Adipose tissue (tissue), 3 donors: Measurements from ENCODE around the gene VWCE. TPM values are rescaled to one million over a fixed set of nuclear protein-coding genes. Genes with fewer than 3 reads are reported as not detected.

Source experiments
- H3K27ac ChIP-seq: one replicate; pipeline ENCODE4 v1.5.1; 2013; ENCODE audit warnings: low read depth, low read length
- WGBS, 3 donors: extraction: QIAGEN DNeasy Blood & Tissue Kit; methylation state at CpG; one replicate each; pipeline ENCODE4 v1.1.7; 2013; 5-methylcytosine and 5-hydroxymethylcytosine counted together
- polyA plus RNA-seq, 3 donors: library from polyadenylated mRNA; stranded (reverse); fragments of 200-250 nt; gene quantifications; one replicate each; pipeline ENCODE4 v1.2.3, GENCODE V29; 2013
- donor health status: healthy with polysubstance abuse.
- donor health status: Bipolar disorder and iron deficiency.
- donor health status: healthy.

VWCE gene
- polyA plus RNA-seq, 3 donors = 0.86 to 5.4 (median 1.8) TPM

DNA sequence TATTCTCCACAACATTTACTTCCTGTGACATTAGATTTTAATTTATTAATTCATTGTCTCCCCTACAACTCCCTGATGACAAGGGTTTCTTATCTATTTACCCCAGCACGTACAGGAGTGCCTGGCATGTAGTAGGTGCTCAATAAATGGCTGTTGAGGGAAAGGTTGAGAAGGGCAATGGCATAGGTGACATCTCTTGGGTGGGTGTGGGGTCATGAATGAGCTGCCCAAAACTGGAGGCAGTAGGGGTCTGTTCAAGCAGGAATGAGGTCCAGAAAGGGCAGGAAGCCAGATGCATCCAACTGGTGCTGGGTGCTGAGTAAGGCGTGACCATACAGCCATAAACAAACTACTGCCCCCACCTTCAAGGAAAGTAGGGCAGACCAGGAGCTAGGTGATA is 2.8 kb downstream of the VWCE start:
- WGBS, 3 donors = 92 to 100% (median 98%) methylated on average over 2 of the region's 2 CpGs
- no peak overlapping the region for H3K27ac ChIP-seq

DNA sequence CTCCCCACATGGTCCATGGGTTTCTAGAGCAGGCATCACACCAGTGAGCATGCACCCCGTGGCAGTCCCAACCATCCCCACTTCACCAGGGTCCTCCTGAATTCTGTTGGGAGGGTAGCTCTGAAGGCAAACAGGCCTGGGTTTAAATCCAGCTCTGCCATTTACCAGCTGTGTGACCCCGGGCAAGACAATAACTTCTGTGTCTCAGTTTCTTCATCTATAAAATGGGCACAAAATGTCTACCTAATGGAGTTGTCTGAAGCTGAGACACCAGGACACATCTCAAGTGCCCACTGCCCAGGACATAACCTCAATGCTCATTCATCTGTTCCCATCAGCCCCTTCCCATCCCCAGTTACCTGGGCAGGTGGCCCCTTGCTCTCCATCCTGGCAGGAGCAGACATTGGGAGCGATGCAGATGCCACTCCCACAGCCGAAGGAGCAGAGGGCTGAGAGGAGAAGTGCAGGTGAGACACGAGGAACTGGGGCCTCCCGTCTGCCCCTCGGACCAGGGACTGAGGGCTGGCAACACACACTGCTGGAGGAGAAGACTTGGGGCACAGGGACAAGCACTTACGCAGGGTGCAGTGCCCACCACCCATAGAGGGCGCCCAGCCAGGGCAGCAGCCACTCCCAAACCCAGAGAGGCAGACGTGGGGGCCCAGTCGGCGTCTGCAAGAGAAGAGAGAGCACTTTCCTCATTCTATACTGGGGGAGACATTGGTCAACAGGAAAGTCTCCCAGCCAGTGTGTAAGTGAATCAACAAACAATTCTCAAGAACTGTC is 4.0 kb downstream of the VWCE start:
- 78 to 87% (median 84%) methylated on average over 12 of the region's 12 CpGs for WGBS, 3 donors

DNA sequence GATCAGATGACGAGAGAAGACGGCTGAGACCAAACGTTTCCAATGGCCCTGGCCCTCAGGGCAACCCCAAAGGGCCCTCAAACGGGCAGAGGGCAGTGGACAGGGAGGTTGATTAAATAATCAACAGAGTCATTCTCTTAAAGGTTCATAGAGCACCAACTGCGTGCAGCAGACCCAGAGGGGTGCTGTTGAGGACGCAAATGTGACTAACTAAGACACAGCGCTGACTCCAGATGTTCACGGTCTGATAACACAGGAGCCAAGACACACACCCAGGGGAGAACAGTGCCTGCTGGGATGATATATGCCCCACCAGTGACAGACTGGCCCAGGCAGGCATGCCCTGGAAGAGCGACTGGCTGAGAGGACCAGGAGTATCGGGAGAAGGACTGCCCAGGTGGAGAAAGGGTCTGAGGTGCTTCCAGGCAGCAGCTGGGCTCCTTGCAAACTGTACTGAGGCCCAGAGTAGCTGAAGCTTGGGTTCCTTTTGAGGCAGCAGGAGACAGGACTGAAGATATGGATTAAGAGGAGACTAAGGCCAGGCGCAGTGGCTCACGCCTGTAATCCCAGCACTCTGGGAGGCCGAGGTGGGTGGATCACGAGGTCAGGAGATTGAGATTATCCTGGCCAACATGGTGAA is 7.7 kb downstream of the VWCE start:
- WGBS, 3 donors = 82 to 85% (median 82%) methylated on average over 14 of the region's 14 CpGs
- no peak overlapping the region for H3K27ac ChIP-seq

More for the DNA sequence above, 4.0 kb downstream of the VWCE start:
- no peak overlapping the region for H3K27ac ChIP-seq

DNA sequence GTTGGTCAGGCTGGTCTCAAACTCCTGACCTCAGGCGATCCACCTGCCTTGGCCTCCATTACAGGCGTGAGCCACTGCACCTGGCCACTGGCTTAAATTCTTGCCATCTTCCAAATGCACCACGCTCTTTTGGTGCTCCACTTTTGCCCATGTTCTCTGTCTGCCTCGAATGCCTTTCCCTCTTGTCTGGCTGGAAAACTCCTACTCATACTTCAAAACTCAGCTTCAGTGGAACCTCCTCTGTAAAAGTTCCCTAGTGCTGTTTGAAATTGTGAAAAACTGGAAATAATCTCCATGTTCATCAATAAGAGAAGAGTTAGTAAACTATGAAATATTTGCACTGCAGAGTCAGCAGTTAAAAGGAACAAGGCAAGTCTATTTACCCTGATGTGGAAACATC is 11.5 kb downstream of the VWCE start:
- 87 to 95% (median 93%) methylated on average over 4 of the region's 4 CpGs for WGBS, 3 donors

DNA sequence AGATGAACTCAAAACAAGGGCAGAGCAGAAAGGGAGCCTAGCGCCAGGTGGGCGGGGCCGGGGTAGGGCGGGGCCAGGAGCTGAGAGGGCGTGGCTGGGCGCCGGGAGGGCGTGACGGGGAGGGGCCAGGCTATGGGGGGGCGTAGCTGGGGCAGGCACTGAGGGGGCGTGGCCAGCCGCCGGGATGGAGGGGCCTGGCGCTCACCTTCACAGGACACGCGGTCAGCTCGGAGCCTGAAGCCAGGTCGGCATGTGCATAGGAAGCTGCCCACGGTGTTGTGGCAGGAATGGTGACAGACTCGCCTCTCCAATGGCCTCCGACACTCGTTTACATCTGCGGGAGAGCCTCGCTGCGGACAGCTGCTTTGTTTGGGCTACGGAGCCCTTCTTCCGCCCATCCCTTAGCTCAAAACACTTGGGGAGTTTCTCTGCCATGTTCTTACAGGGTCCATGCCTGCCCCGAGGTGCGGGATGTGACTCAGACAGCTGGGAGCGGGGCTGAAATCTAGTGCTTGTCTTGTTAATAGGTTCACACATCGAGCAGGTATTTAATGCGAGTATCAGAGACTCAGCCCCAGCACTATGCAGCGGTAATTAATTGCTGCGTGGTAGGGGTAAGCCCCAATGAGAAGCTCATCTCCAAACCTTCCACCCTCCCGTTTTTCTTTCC is 13.4 kb downstream of the VWCE start:
- H3K27ac ChIP-seq = no peak overlapping the region
- 41 to 62% (median 52%) methylated on average over 33 to 35 of the region's 35 CpGs for WGBS, 3 donors

More for the DNA sequence above, 11.5 kb downstream of the VWCE start:
- no peak overlapping the region for H3K27ac ChIP-seq

DNA sequence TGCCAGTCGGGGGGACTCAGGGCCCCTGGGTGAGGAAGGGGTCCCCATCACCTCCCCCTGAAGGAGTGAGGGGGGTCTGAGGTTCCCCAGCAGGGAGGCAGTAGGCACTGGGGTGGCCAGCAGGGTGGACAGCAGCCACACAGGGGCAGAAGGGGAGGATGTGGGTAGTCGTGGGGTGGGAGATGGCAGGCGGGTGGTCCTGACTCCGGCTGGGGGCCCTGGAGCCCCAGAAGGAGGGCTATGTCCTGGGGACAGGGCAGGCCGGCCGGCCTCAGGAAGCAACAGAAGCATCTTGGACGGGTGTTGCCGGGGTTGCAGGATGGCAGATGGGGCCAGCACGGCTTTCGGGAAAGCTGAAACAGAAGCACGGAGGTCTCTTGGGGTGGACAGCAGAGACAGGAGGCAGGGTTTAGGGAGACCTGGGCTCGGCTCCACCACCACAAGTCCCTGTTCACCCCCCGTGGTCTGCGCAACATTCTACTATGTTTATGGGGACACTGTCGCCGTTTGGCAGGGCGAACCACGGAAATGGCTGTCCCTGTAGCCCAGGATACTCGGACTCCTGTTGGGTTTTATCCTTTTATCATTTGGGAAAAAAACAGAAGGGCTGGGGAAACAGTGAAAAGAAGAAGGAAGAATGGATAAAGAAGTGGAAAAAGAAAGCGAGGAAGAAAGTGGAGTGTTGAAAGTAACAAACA is 14.1 kb downstream of the VWCE start:
- 86 to 92% (median 89%) methylated on average over 20 of the region's 20 CpGs for WGBS, 3 donors
- H3K27ac ChIP-seq = no peak overlapping the region

DNA sequence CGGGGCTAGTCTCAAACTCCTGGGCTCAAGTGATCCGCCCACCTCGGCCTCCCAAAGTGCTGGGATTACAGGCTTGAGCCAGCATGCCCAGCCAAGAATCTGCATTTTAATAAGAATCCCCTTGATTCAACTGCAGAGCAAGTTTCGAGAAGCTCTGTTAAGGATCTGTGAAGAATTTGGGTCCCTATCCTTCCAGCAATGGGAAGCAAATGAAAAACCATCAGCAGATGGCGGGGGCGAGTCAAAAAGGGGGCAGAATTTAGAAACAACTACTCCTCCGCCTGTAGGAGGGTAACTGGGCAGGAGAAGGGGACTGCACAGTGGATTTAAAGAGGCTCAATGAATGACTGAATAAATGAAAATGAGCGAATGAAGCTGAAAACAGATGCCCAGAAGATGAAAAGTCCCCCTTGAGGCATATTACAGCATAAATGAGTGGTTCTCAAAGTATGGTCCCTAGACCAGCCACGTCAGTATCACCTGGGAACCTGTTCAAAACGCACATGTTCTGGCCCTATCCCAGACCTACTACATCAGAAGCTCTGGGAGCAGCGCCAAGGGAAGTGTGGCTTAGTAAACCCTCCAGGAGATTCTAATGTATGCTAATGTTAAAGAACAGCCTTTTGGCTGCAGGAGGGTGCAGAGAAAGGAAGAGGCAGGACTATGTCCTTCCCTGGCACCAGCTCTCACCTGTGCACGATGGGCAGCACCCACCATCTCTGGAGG is 15.0 kb downstream of the VWCE start:
- WGBS, 3 donors = 72 to 88% (median 85%) methylated on average over 12 of the region's 12 CpGs
- H3K27ac ChIP-seq = no peak overlapping the region

DNA sequence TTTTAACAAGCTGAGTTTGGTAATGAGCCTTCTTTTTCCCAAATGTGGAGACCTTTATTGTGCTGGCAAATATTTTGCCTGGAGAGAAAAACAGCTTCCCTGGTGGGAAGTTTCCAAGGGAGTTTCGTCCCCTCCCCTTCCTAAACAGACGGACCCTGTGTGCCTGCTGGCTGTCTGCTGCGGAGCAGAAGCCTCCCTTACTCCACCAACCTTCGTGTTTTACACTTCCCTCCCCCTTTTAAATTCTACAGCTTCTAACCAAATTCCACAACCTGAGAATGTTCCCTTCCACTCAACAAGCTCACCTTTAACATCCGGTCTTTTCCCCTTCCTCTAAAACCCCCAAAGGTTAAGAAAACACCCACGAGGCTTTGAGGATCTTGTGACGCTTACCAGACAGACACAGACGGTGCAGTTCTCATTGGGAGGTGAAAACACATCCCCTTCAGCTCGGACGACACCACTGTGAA is 17.1 kb downstream of the VWCE start:
- H3K27ac ChIP-seq = no peak overlapping the region
- WGBS, 3 donors = 58 to 74% (median 72%) methylated on average over 10 of the region's 10 CpGs

DNA sequence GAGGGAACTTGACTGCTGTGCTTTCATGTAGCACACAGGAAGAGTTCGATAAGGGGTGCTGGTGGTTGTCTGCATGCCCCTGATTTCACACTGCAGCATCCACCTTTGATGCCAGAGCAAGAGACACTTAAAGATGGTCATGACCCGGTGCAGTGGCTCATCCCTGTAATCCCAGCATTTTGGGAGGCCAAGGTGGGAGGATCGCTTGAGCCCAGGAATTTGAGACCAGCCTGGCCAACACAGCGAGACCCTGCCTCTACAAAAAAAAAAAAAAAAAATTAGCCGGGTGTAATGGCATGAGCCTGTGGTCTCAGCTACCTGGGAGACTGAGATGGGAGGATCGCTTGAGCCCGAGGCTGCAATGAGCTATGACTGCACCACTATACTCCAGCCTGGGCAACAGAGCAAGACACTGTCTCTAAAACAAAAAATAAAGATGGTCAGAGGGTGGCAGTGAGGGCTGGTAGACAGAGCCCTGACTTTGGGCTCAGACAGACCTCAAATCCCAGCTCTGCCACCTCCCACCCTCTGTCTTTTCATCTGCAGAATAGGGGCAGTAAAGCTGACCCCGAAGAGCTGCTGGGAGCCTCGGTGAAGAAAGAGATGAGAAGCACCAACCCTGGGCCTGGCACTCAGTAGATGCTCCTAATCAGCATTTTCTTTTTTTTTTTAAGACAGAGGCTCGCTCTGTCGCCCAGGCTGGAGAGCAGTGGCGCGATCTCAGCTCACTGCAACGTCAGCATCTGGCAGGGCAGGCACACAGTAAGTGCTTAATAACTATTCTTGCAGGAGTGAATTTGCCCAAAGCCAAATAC is 17.7 kb downstream of the VWCE start:
- WGBS, 3 donors = 87 to 90% (median 90%) methylated on average over 14 of the region's 14 CpGs
- no peak overlapping the region for H3K27ac ChIP-seq

DNA sequence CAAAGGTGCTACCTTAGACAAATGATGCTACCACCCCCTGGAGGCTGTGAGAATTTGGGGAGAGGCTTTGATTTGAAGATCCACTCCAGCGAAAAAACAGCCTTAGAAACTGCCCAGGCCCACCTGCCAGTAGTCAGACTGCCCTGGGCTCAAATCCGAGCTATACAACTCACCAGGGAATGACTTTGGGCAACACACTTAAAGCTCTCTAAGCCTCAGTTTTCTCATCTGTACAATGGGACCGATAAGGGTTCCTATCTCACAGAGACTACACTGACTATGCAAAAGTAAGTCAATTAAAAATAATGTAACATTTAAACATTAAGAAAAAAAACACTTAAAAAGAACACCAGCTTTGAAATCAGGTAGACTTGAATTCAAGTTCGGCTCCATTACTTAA is 19.9 kb downstream of the VWCE start:
- 89 to 96% (median 94%) methylated on average over 4 of the region's 4 CpGs for WGBS, 3 donors
- no peak overlapping the region for H3K27ac ChIP-seq

DNA sequence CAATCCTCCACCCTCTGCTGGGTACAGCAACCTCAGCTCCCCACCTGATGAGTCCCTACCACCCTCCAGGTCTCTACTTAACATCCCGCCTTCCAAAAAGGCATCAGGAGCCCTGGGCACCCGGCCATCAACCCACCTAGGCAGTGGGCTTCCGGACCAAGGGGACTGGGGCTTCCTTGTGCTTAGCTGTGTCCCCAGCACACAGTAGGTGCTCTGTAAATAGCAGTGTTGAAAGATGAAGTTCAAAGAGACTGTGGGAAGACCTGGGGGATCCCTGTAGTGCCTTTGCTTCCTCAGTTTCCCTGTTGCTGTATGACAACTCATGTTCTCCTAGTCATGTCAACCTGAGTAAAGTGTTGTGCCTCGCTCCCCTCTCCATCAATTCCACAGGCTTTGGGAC is 21.0 kb downstream of the VWCE start:
- no peak overlapping the region for H3K27ac ChIP-seq
- WGBS, 3 donors = 90 to 99% (median 95%) methylated on average over 4 of the region's 4 CpGs

DNA sequence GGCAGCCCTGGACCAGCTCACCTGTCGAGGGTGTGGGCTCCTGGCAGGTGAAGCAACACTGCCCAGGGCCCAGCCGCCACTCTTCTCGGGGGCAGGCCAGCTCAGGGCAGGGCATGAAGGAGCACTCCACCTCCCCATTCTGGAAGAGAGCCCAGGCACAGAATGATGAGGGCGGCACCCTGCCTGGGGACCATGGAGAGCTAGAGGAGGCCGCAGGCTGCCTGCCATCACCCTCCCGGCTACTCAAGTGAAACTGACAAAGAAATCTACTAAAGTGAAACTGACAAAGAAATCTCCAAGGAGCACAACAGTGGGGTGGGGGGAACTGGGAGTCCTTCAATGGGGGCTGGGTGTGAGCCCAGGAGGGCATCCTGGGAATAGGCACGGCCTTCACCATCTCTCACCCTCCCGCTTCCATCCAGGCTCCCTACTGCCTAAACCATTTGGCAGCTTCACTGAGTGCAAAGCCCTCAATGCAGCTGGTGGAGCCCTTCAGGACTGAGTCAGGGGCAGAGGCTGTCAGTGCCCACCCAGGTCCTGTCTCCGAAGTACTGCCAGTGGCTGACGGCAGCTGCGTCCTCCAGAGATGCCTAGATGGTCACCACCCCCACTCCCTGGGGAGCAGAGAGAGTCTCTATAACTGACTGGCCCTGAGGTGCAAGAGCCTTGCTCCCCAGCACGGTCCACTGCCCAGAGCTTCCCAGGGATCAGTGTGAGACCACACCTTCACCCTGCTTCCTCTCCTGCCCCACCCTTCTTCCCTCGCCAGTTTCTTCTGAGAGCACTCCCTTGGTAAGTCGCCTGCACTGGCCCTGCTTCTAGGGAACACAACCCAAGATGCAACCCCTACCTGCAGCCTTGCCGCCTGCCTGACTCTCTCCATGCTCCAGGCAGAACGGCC is 21.7 kb downstream of the VWCE start:
- WGBS, 3 donors = 71 to 73% (median 73%) methylated on average over 15 to 16 of the region's 16 CpGs
- H3K27ac ChIP-seq = no peak overlapping the region

DNA sequence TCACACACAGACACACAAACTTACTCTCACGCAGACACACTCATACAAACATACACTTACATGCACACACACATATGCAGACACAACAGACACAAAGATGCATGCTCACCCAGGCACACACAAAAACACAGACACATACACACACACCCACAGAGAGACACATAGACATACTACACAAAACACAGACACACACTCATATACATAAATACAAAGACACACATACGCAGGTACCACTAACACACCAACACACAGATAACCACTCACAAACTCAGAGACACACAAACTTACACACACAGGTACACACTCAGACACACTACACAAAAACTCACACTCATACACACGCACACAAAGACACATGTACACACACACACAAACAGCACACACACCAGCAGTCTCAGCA is 22.4 kb downstream of the VWCE start:
- WGBS, 3 donors = 91 to 97% (median 95%) methylated on average over 3 of the region's 3 CpGs
- H3K27ac ChIP-seq = no peak overlapping the region

DNA sequence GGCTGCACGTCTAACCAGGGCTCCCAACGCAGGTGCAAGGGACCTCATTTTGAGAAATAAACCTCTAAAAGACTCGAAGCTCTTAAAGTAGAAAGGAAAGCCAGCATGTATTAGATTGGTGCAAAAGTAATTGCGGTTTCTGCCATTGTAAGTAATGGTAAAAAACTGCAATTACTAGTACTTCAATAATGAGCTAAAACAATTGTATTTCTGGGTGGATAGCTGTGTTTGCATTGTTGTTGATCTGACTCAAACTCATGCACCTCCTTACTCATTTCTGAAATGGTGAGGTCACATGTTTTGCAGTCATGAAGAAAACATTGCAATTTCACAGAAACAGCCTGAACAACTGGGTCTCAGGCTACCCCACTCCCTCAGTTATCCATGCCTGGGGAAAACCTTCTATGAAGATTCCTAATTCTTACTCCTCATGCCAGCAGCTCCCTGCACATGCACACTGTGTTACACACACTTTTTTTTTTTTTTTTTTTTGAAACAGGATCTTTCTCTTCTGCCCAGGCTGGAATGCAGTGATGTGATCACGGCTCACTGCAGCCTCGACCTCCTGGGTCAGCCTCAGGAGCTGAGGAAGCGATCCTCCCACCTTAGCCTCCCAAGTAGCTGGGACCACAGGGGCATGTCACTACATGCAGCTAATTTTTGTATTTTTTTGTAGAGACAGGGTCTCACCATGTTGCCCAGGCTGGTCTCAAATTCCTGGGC is 24.6 kb downstream of the VWCE start:
- 83 to 92% (median 91%) methylated on average over 7 of the region's 7 CpGs for WGBS, 3 donors
- H3K27ac ChIP-seq = no peak overlapping the region

DNA sequence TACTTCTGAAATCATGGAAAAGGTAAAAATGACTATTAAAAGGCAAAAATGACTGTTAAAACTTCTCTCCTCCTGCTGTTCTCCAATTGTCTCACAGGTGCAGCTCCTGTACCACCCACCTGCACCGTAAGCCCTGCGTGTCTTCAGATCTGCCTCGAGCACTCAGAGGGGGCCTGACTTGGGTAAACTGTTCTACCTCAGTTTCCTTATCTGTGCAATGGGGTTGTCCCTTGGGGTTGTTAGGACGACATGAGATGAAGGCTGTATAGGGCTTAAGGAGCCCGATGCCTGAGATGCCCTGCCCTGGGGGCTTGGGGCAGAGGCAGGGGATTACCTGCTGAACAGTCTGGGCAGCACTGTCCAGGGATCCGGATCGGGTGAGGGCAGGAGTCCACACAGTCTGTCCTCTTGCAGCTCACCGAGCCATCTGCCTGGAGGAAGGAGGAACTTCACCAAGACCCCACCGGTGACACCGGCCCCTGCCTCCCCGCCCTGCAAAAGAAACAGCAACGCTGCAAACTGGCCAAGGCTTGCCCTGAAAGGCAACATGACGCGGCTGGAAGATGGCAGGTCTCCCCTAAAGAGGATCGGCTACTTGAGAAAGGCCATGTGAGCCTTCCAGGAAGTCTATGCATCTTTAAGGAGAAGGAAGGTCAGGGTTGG is 26.4 kb downstream of the VWCE start:
- no peak overlapping the region for H3K27ac ChIP-seq
- WGBS, 3 donors = 87 to 91% (median 90%) methylated on average over 15 of the region's 15 CpGs
